HG02973 (cell line): ENCODE results near the gene MT2A.
"Not testable (repeated sequence)": the region's sequence is repeated elsewhere in the genome, so short reads cannot be mapped to it uniquely, and the experiment has no call there.

Experiments used
- ATAC-seq: cut with Tn5 transposase; IDR thresholded peaks from one replicate; pipeline ENCODE4 v1.9.1; 2021; ENCODE audit warnings: moderate library complexity; ENCODE audit not compliant: unreplicated experiment

MT2A gene

DNA sequence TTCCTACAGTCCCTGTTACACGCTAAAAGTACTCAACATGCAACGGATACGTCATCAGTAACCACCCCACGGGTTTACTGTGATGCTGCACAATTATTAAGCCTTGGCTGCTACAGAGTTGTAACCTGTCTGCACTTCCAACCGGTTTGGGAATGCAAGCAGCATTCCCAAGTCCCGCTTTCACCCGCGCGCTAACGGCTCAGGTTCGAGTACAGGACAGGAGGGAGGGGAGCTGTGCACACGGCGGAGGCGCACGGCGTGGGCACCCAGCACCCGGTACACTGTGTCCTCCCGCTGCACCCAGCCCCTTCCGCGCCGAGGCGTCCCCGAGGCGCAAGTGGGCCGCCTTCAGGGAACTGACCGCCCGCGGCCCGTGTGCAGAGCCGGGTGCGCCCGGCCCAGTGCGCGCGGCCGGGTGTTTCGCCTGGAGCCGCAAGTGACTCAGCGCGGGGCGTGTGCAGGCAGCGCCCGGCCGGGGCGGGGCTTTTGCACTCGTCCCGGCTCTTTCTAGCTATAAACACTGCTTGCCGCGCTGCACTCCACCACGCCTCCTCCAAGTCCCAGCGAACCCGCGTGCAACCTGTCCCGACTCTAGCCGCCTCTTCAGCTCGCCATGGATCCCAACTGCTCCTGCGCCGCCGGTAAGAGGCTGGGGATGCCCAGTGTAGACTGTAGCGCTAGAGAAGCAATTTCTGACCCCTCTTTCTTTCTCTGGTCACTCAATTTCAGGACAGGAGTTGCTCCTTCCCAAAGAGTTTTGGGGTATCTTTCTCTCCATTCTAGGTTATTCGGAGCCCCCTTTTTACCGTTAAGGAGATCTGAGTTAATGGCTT lies at the start of gene MT2A:
Gene MT2A, plus strand, starts transcription at position 542 of the 833 bp plus-strand sequence. Its CDS starts 72 bp downstream, at position 614.
- ATAC-seq = peak; percentile 87

DNA sequence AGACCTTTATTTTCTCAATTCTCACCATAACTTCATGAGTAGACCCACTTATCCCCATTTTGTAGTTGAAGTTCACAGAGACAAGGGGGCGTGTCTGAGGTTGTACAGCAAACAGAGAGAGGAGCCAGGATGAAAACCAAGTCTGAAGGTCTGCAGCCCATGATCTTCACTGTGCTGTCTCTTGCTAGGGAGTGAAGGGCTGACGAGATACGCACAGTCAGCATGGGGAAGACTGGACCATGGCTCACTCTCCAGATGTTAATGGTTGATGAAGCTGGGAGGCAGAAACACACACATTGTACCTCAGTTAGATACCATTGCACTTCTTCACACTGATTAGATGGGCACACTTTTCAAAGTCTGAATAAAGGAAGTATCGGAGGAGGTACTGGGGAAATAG lies 49.3 kb upstream of the MT2A start:
- ATAC-seq = no peak

DNA sequence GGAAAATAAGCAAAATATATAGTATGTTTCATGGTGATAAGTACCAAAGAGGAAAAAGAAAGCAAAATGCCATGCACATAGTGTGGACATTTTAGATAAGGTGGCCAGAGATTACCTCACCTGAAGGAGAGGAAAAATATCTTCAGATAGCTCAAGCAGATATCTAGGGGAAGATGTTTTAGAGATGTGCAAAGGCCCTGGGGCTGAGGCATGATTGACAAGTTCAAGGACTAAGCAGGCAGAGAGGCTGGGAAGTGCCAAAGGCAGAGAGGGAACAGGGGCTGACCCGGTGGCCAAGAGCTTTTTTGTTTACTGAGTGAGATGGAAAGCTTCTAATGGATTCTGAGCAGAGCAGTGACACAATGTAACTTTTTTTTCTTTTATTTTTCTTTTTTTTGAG lies 47.9 kb upstream of the MT2A start:
- no peak for ATAC-seq

DNA sequence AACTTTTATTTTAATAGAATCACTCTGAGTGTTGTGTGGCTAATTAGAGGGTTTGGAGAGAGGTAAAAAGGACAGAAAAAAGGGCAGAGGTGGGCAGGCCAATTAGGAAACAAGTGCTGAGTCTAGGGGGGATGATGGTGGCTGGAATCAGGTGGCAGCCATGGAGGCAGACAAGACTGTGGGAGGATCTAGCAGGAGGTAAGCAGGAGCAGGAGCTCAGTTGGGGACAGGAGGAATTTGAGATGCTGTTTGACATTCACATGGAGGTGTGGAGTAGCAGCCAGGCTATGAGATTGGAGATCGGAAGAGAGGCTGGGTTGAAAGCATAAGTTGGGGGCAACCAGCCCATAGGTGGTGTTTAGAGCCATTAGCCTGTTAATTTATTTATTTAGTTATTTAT lies 47.3 kb upstream of the MT2A start:
- ATAC-seq = no peak

DNA sequence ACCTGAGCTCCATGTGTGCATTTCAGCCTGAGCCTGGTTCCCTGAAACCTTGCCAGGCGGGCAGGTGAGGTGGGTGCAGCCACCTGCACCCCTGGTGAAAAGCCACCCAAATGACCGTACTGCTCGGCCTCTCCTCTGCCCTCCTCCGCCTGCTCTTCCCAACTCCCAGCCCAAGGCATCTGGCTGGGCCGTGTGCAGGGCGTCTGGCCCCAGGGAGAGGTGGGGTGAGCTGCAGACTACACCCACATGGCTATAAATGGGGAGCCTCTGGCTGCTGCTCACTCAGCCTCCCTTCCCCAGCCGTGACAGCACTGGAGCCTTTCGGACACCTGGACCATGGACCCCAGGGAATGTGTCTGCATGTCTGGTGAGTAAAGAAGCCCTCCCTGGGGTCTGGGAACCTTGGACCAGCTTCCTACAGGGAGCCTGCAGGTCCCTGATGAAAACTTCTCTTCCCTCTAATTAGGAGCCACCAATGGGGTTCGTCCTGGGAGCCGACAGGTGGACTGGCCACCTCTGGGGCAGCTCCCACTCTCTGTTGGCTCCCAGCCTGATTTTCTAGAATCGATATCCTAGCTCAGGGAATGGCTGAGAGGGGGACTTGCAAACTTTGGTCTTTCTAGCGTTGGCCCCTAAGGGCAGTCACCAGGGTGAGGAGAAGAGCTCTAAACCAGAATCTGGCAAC lies 43.4 kb upstream of the MT2A start, which contains the start of gene MT4:
Gene MT4, plus strand, starts transcription at position 281 of the 685 bp plus-strand sequence. Its CDS starts 56 bp downstream, at position 337.
- ATAC-seq = no peak

DNA sequence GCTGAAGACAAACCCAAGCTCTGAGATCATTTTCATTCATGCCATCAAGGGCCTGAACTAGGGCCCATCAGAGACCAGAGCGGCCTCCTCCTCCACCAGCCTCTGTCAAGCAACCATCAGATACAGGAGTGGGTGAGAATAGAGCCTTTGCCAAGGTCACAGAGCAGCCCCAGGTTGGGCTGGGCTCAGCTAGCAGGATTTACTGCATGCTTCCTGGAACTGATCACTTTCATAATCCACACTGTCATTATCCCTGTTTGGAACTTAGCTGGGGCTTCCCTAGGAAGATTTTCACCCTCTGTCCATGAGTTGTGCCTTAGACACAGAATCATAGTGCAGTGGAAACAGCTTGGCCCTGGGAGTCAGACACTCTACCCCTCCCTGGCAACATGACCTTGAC lies 38.4 kb upstream of the MT2A start:
- no peak for ATAC-seq

DNA sequence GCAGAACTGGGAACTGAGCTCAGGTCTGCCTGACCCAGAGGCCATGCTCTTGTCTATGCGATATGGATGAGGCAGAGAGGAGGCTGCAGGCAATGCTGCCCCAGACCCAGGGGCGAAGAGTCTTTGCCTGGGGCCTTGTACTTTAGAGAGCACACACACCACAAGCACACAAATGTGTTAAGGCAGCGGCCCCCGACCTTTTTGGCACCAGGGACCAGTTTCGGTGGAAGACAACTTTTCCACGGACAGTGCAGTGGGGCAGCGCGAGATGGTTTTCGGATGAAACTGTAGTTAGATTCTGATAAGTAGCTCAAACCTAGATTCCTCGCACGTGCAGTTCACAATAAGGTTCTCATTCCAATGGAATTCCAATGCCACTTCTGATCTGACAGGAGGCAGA lies 36.9 kb upstream of the MT2A start:
- no peak for ATAC-seq

DNA sequence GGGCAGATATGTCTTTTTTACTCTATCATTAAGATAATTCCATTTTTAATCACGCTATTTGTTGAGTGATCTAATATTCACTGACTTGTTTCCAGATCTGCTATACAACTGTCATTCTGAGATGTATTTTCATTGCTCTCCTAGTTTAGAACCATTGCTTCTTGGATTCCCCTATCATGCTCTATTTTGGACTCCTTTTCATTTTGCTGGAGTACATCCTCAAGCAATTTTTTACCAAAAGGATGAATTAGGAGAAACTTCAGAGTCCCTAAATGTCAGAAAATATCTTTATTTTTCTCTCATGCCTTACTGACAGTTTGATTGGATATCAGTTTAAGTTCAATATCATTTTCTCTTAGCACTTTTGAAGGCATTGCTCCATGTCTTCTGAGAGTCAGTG lies 33.8 kb upstream of the MT2A start:
- ATAC-seq = no peak

DNA sequence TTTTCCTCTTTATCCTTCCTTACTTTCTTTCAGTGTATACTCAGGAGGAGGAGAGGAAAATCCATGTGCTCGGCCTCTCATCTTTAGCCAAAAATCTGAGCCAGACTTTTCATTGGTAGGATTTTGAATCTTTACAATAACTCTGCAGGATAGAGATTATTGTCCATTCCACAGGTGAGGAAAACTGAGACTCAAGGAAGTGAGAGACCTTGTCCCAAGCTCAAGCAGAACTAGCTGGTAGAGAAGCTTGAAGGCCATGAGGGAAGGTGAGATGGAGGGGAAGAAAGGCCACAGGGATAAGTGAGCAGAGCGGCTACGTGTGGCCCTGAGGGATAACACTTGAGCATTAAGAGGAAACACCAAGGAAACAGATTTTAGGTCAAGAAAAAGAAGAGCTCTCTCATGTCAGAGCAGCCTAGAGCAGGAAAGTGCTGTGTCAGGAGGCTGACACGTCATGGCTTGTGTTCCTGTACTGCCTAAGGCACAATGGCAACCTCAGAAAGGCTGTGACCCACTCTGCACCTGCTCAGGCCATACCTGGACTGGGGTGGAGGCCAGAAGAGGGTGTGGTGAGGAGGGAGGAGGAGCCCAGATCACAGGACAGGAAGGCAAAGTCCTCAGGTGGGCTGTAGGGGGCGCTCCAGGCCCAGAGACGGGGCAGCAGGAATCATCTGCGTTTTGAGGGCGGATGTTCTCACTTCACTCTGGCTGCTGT lies 31.6 kb upstream of the MT2A start:
- peak; percentile 81 for ATAC-seq

DNA sequence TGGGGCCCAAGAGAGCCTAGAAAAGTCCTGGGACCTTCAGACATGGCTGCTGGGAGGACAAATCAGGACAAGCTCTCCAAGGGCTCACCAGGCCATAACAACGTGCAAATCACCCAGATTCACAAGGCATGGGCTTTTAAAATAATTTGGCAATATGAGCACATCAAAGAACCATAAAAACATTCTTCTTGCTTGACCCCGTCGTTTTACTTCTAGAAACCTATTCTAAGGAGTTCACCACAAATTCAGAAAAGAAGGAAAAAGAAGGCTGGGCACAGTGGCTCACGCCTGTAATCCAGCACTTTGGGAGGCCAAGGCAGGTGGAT lies 31.1 kb upstream of the MT2A start:
- no peak for ATAC-seq

DNA sequence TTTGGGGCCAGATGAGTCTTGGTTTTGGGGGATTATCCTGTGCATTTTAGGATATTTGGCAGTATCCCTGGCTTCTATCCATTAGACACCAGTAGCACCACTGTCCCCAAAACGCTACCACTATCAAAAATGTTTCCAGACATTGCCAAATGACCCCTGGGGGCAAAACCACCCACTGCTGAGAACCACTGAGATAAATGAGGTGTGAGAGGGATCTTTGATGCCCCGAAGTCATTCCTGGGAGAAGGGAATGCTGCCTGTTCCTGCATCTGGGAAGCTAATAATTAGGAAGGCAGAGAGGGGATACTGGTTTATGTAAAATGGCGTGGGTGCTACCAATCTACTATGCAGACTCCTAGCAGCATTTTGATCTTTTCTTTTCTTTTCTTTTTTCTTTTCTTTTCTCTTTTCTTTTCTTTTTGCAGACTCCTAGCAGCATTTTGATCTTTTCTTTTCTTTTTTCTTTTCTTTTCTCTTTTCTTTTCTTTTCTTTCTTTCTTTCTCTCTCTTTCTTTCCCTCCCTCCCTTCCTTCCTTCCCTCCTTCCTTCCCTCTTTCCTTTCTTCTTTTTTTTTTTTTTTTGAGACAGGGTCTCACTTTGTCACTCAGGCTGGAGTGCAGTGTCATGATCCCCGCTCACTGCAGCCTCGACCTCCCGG lies 27.9 kb upstream of the MT2A start:
- no peak for ATAC-seq

DNA sequence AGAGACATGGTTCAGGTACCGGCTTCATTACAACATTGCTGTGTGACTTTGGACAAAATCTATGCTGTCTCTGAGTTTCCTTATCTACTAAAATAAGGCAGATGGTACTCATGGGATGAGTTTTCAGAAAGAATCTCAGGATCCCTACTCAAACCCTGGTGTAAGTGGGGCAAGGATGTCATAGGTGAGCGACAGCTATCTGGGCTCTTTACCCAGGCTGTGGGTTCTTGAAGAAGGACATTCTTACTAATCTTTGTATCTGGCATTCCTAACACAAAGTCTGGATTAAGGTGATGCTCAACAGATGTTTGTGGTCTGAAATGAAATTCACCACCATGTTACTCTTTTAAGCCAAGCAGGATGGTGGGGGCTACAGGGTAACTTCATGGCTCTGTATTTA lies 25.5 kb upstream of the MT2A start:
- ATAC-seq = not testable (repeated sequence)

DNA sequence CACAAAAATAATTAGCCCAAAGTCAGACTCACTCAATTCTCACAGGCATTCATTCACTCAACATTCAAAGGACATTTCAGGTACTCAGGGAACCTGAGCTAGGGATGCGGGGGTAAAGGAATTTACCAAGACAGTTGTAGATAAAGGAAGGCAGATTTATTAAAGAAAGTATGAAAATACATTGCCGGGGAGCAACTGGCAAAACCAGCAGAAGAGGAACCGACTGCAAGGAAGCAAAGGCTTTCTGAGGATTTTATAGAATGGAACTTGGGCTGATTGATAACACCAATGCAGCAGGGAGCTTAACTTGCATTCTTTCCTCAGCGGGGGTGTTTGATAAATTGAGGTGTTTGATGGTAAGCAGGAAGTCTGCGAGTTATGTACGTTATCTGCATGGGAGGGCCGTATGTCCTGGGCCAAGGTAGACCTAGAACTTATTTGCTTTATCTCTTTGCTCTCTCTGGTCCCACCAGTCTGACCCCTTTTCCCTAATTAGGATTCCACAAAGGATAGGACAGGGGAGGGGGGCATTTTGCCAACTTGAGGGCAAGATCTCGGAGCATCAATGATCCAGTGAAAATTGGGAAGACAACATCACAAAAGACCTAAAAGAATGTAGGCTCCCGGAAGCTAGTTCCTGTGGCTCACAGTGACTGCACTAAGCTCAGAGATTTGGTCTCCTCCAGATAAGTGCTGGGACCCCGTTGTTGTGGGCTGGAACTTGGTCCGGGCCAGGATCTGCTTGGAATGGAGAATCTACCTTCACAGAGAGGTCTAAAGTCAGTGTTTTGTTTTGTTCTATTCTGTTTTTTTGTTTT lies 24.8 kb upstream of the MT2A start:
- ATAC-seq = no peak

DNA sequence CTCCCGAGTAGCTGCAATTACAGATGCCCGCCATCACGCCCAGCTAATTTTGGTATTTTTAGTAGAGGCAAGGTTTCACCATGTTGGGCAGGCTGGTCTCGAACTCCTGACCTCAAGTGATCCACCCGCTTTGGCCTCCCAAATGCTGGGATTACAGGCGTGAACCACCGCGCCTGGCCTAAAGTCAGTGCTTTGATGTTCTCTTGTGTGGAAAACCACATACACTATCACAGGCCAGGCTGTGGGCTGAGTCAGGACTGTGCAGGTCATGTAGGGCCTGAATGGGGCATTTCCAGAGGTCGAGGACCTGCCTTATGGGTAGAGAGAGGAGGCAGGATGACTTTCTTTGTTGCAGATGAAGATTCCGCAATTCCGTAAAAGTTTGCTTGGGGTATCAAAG lies 24.1 kb upstream of the MT2A start:
- no peak for ATAC-seq

DNA sequence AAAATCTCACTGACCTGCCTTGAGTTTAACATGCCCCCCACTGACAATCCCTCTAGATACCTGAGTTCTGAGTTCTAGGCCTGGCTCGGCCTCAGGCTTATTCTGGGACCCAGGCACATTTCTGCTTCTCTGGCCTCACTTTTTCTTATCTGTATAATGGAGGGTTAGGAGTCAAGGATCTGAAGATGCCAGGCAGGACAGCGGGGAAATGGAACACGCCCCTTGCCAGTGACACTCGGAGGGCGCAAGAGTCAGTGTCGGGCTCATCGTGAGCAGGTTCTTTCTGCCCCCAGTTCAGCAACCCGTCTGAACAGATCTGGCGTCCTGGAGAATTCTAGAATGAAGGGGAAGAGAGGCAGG lies 19.6 kb upstream of the MT2A start:
- ATAC-seq = no peak

DNA sequence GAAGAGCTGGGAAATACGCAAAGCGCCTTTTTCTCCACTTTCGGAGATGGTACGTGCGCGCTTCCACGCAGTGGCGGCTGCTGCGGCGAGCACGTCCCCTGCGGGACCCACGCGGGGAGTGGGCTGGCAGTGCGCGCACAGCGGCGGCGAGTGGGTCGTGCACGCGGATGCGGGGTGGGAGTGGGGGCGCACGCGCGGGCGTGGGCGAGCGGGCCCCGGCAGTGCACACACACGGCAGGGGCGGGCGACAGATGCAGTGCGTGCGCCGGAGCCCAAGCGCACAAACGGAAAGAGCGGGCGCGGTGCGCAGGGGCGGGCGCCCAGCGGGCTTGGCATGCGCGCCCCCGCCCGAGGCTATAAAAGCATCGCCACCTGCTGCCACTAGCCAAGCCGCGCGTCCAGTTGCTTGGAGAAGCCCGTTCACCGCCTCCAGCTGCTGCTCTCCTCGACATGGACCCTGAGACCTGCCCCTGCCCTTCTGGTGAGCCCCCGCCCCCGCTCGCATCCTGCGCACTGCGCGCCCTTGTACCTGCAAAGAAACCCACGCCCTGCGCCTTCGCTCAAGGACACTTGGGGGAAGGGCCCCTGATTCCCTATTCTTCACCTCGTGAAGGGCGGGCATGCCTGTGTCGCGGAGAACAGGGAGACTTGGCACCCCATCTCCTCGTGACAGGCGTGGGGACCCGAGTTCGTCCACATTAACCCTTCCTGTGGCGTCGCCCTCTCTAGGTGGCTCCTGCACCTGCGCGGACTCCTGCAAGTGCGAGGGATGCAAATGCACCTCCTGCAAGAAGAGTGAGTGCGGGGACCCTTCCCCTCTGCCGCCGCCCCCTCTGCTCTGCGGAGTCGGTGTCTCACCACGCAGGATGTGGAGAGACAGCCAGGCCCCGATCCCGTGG lies 19.0 kb upstream of the MT2A start, which contains the start of gene MT3:
Gene MT3, plus strand, starts transcription at position 388 of the 899 bp plus-strand sequence. Its CDS starts 63 bp downstream, at position 451.
- ATAC-seq = no peak

DNA sequence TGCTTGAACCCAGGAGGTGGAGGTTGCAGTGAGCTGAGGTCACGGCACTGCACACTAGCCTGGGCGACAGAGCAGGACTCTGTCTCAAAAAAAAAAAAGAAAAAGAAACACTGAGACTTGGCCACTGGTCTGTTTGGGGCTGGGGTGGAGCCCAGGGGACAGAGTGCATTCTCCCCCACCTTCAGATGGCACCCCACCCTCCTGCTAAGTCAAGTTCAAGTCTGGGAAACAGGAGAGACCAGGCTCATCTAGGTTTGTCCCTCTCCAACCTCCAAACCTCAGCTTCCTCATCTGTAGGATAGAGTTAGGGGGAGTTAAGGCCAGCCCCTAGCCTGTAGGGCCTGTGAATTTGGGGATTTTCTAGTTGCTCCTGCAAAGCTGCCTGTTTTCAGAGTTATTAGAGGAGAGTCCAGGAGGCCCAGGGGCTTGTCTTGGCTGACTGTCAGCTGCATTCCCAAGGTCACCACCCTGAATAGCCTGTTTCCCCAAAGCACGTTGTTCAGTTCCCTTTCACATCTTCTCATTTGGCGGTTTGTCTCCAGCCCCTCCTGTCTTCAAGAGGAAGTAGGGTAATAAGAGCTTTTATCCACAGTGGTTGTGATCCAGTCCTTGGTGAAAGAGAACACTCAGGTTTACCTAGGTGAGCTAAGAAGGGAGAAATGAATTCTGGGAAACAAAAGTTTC lies 16.9 kb upstream of the MT2A start:
- ATAC-seq = no peak

DNA sequence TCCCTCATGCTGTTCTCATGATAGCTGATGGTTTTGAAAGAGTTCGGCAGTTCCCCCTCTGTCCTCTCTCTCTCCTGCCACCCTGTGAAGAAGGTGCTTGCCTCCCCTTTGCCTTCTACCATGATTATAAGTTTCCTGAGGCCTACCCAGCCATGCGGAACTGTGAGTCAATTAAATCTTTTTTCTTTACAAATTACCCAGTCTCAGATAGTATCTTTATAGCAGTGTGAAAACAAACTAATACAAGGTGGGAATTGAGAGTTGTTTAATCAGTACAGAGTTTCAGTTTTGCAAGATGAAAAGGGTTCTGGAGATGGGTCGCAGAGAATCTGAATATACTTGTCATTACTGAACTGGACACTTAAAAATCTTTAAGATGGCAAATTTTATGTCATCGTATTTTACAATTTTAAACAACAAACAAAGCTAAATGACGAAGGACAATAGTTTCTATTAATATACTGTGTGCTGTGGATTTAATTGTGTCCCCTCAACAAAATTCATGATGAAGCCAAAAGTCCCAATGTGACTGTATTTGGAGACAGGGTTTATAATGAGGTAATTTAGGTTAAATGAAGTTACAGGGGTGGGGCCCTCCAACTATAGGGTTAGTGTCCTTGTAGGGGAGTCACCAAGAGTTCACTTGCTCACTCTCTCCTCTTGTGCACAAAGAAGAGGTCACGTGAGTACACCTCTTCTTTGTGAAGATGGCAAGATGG lies 14.7 kb upstream of the MT2A start:
- ATAC-seq = no peak
